A549 treated with AZD9567 at 1 μM for 4 hours (cell line): ENCODE results near the gene DYNLRB1. TPM values are rescaled to one million over a fixed set of nuclear protein-coding genes. Genes with fewer than 3 reads are reported as not detected.

Experiments
- total RNA-seq: library from RNA; stranded (reverse); fragments of 200-300 nt; extraction: Qiagen RNA extraction; gene quantifications from 5 replicates; pipeline ENCODE4 v1.2.3, GENCODE V29; 2022; ENCODE audit not compliant: insufficient read depth

The DYNLRB1 gene
- 229 to 262 TPM (median 238 TPM) in 5 replicates for total RNA-seq

GRCh38 chr20:34516247-34517113, at the start of gene DYNLRB1:
TSS of gene DYNLRB1 (plus strand) at chr20:34516422. CDS start at chr20:34516459, 37 bp downstream.

GRCh38 chr20:34558320-34559218, 42.3 kb downstream of the DYNLRB1 start, which contains the start of gene MAP1LC3A:
TSS of gene MAP1LC3A (plus strand) at chr20:34558718. CDS start at chr20:34558869, 151 bp downstream.

Other genes with a start within 250 kb of the DYNLRB1 start
- 297 to 350 TPM (median 334 TPM) in 5 replicates for gene AHCY, start 213.1 kb upstream of the DYNLRB1 start, total RNA-seq
- gene ITCH, start 153.1 kb upstream of the DYNLRB1 start, total RNA-seq, result 24.2 to 34.4 TPM (median 32.1 TPM) in 5 replicates
- gene MAP1LC3A, start 42.3 kb downstream of the DYNLRB1 start, total RNA-seq, result 13.8 to 29.8 TPM (median 26.5 TPM) in 5 replicates
- gene PIGU, start 160.7 kb downstream of the DYNLRB1 start, total RNA-seq, result 28.6 to 29.9 TPM (median 29.3 TPM) in 5 replicates
- 6.0 to 8.9 TPM (median 8.0 TPM) in 5 replicates for gene TP53INP2, start 187.9 kb downstream of the DYNLRB1 start, total RNA-seq